ENCODE data around the gene PLXNA3. TPM values are rescaled to one million over a fixed set of nuclear protein-coding genes. Genes with fewer than 3 reads are reported as not detected.

Gene PLXNA3
- total RNA-seq (2021; ENCODE audit: unreplicated experiment) (128 TPM), Bru-seq, nascent RNA (percentile 57 among the genes with signal in this experiment), BruChase-seq, experiment 1, labeled RNA remaining after a 2-hour chase (percentile 85 among the genes with signal in this experiment), BruChase-seq, experiment 2, labeled RNA remaining after a 6-hour chase (percentile 91 among the genes with signal in this experiment)
- polyA plus RNA-seq (2012; ENCODE audit: insufficient read length): 155 TPM
- long read RNA-seq, partial matches to known transcripts: 32 of 62 reads
- long read RNA-seq, other reads (novel, unspliced or antisense): 29 of 62 reads

DNA sequence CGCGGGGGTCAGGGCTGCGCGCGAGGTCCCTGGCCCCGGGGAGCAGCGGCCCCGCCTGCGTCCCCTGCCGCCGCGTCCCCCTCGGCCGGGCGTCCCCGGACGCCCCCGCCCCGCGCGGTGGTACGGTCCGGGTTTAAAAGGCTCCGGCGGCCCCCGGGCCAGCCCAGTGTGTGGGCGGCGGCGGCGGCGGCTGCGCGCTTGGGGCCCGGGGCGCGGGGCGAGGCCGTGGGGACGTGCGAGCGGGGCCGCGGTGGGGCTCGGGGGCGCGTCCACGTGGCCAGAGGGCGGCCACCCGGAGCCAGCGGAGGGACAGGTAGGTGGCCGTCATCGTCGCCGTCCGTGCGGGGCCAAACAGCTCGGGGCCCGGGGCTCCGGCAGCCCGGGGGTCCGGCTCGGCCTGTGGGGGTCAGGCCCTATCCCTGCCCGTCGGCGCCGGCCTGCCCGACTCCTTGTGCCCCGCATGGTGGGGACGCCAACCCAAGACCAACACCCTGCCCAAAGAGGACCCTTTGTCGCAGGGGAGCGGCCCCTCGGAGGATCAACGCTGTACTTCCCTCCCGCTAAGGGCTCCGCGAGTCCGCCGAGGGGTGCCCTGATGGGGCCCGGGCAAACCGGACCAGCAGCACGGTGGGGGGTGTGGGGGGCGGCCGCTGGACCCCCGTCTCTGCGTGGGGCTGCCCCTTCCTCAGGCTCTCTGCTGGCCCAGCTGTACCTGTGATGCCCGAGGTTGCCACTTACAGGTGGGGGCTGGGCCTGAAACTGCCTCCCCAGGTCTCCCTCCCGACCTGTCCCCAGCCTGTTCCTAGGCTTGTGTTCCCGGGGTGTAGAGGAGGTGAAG lies at the start of gene PLXNA3:
Gene PLXNA3, plus strand, starts transcription at position 166 of the 838 bp plus-strand sequence. CDS start 1,903 bp downstream, outside the sequence.
- peak; percentile 80 for ATAC-seq
- H3K36me3 ChIP-seq (ENCODE audit: control insufficient read depth, insufficient read depth, low read length): no peaks in the 10 kb centered on the region
- in situ Hi-C loops (cut with HindIII; ENCODE audit: low pct_unique_long_range_greater_than_20kb, low sequenced_read_pairs) (no loop called here), intact Hi-C loops (cut with micrococcal nuclease; ENCODE audit: unreplicated experiment) (no loop called here)
- ChIA-PET POLR2A (no interaction called here), CTCF (no interaction called here)
- peak within 1 kb of the TSS; percentile 85 for H3K27ac ChIP-seq (ENCODE audit: low read length)
- no peak for DNase-seq (ENCODE audit: low read depth, low spot score)
- H3K4me3 ChIP-seq (ENCODE audit: low read depth in 2 of 2, low read length in 2 of 2): peak within 1 kb of the TSS; percentile 78 to 89
- no peaks in the 10 kb centered on the region for H3K9me3 ChIP-seq (ENCODE audit: control insufficient read depth, insufficient read depth, low read depth, low read length)
- no peaks in the 10 kb centered on the region for H3K27me3 ChIP-seq (ENCODE audit: control insufficient read depth, insufficient read depth, low read length)
- peak; percentile 59; the same call in 1 of the 2 replicates for TF ChIP-seq POLR2AphosphoS5 (IDR thresholded peaks at IDR 0.05; ENCODE audit: low read depth, low read length)
- TF ChIP-seq SIN3A (IDR thresholded peaks at IDR 0.05; ENCODE audit: borderline replicate concordance, insufficient read depth, low read depth, low read length): peak; percentile 85; the same call in 1 of the 2 replicates
- no peak for TF ChIP-seq TCF7L2 (IDR thresholded peaks at IDR 0.05; ENCODE audit: low read depth, low read length)
- peaks cover 5% of the 10 kb centered on the region for H3K4me1 ChIP-seq (ENCODE audit: control insufficient read depth, insufficient read depth, low read length)
- TSS peak; percentile 68 for BruUV-seq (replicated peaks)

DNA sequence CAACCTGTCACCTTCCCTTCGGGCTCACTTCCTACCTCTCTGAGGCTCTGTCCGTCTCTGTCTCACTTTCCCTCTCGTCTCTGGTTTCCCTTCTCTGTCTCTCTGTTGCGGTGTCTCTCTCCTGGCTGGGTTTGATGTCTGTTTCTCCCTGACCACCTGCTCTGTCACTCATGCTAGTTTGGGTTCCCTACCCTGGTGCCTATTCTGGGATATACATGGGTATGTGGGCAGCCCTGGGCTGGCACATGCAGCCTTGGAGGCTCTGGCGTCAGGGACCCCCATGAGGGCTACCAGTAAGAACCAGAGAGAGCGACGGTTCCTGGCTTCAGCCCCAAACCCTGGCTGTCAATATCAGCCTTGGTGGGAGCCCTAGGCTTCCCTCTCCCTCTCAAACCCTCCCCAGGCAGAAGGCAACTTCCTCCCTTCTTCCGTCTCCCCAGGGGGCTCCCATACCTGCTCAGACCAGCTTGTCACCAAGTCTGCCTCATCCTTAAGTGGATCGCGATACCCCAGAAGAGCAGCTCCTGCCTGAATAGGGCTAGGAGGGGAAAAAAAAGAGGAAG lies 49.3 kb upstream of the PLXNA3 start:
- DNase-seq (ENCODE audit: low read depth, low spot score) (no peak), ATAC-seq (peak; percentile 6)
- in situ Hi-C loops (cut with HindIII; ENCODE audit: low pct_unique_long_range_greater_than_20kb, low sequenced_read_pairs) (no loop called here), intact Hi-C loops (cut with micrococcal nuclease; ENCODE audit: unreplicated experiment) (no loop called here)
- H3K36me3 ChIP-seq (ENCODE audit: control insufficient read depth, insufficient read depth, low read length): no peaks in the 10 kb centered on the region
- H3K4me1 ChIP-seq (ENCODE audit: control insufficient read depth, insufficient read depth, low read length): peaks cover 27% of the 10 kb centered on the region
- POLR2A ChIA-PET: no interaction called here
- peak overlapping the region; percentile 49 to 88 for H3K4me3 ChIP-seq (ENCODE audit: low read depth in 2 of 2, low read length in 2 of 2)
- TF ChIP-seq POLR2AphosphoS5 (IDR thresholded peaks at IDR 0.05; ENCODE audit: low read depth, low read length) (0 out of 2 replicates have a peak, but pooled peaks have one; percentile 42), SIN3A (IDR thresholded peaks at IDR 0.05; ENCODE audit: borderline replicate concordance, insufficient read depth, low read depth, low read length) (no peak), TCF7L2 (IDR thresholded peaks at IDR 0.05; ENCODE audit: low read depth, low read length) (no peak)
- TF ChIP-seq, protein P1, sequence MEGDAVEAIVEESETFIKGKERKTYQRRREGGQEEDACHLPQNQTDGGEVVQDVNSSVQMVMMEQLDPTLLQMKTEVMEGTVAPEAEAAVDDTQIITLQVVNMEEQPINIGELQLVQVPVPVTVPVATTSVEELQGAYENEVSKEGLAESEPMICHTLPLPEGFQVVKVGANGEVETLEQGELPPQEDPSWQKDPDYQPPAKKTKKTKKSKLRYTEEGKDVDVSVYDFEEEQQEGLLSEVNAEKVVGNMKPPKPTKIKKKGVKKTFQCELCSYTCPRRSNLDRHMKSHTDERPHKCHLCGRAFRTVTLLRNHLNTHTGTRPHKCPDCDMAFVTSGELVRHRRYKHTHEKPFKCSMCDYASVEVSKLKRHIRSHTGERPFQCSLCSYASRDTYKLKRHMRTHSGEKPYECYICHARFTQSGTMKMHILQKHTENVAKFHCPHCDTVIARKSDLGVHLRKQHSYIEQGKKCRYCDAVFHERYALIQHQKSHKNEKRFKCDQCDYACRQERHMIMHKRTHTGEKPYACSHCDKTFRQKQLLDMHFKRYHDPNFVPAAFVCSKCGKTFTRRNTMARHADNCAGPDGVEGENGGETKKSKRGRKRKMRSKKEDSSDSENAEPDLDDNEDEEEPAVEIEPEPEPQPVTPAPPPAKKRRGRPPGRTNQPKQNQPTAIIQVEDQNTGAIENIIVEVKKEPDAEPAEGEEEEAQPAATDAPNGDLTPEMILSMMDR (IDR thresholded peaks at IDR 0.05): no peak
- TF ChIP-seq, protein P2, sequence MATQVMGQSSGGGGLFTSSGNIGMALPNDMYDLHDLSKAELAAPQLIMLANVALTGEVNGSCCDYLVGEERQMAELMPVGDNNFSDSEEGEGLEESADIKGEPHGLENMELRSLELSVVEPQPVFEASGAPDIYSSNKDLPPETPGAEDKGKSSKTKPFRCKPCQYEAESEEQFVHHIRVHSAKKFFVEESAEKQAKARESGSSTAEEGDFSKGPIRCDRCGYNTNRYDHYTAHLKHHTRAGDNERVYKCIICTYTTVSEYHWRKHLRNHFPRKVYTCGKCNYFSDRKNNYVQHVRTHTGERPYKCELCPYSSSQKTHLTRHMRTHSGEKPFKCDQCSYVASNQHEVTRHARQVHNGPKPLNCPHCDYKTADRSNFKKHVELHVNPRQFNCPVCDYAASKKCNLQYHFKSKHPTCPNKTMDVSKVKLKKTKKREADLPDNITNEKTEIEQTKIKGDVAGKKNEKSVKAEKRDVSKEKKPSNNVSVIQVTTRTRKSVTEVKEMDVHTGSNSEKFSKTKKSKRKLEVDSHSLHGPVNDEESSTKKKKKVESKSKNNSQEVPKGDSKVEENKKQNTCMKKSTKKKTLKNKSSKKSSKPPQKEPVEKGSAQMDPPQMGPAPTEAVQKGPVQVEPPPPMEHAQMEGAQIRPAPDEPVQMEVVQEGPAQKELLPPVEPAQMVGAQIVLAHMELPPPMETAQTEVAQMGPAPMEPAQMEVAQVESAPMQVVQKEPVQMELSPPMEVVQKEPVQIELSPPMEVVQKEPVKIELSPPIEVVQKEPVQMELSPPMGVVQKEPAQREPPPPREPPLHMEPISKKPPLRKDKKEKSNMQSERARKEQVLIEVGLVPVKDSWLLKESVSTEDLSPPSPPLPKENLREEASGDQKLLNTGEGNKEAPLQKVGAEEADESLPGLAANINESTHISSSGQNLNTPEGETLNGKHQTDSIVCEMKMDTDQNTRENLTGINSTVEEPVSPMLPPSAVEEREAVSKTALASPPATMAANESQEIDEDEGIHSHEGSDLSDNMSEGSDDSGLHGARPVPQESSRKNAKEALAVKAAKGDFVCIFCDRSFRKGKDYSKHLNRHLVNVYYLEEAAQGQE (IDR thresholded peaks at IDR 0.05; ENCODE audit: insufficient read depth in 1 of 2, low read depth in 2 of 2, low read length in 1 of 2): no peak
- CTCF ChIA-PET: no interaction called here
- no TSS peak for BruUV-seq (replicated peaks)
- H3K27me3 ChIP-seq (ENCODE audit: control insufficient read depth, insufficient read depth, low read length): no peaks in the 10 kb centered on the region
- H3K9me3 ChIP-seq (ENCODE audit: control insufficient read depth, insufficient read depth, low read depth, low read length): no peaks in the 10 kb centered on the region
- H3K27ac ChIP-seq (ENCODE audit: low read length): peak overlapping the region; percentile 93

Data from Panc1 (cell line).